Stimulated activated CD4-positive, alpha-beta T cell treated with anti-CD3 and anti-CD28 coated beads, TNF-alpha, amount 100 ng/mL, for 4 hours (primary cell): ENCODE data around the gene NRBP1.
"Not testable (repeated sequence)": the region's sequence is repeated elsewhere in the genome, so short reads cannot be mapped to it uniquely, and the experiment has no call there.

Source experiments
- DNase-seq, 3 experiments: peaks; one replicate each; pipeline ENCODE4 v3.0.0-alpha.2; 2020; ENCODE audit warnings: low read depth in 3 of 3

NRBP1 gene

GRCh38 chr2:27421660-27422250 lies 6.7 kb upstream of the NRBP1 start:
- DNase-seq: no peak

GRCh38 chr2:27422958-27423357 lies 5.5 kb upstream of the NRBP1 start:
- no peak for DNase-seq

DNA sequence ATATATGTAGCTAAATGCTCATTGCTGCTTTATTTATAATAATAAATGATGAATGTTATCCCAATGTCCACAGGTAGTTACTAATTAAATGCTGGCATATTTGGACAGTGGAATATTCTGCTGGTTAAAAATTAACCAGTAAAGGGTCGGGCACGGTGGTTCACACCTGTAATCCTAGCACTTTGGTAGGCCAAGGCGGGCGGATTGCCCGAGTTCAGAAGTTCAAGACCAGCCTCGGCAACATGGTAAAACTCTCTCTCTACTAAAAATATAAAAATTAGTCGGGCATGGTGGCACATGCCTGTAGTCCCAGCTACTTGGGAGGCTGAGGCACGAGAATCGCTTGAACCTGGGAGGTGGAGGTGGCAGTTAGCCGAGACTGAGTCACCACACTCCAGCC lies 3.4 kb upstream of the NRBP1 start:
- not testable (repeated sequence) for DNase-seq

DNA sequence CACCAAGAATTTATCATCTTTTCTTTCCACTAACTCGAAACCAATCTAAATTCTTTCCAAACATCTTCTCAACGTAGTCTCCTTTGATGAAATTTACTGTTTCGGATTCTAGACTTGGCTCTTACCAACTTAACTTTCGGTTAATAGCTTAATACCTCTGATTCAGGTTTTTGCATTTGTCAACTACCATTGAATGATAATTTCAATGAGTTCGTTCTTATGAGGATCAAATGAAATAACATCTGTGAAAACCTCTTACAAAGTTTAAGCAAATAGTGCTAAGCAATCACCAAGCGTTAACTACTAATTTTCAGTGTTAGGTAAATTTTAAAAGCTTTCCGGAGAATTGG lies 593 bp upstream of the NRBP1 start:
- DNase-seq: no peak

DNA sequence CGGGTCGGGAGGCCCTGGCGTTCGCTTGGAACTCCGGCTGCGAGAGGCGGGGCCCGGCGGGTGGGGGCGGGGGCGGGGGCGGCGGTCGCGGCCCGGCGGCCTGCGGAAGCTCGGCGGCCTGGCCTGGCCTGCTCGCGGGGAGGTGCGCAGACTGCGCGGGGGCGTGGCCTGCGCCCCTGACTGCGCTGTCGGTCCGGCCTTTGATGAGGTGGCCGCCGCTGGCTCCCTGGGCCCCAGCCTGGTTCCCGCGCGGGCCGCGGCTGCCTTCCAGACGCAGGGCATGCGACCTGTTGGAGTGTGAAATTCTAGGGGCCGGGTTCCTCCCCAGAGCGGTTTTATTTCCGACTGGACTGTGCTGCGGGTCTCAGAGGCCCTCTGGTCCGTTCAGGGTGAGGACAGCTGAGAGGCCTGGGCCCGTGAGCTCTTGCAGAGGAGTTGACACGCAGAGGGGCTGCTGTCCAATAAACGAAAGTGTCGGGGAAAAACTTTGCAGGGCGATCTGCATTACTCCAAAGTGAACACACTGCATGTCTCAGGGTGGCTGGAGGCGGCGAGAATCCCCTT lies 629 bp downstream of the NRBP1 start:
- peak; percentile 35 to 53 (median 42) for DNase-seq

DNA sequence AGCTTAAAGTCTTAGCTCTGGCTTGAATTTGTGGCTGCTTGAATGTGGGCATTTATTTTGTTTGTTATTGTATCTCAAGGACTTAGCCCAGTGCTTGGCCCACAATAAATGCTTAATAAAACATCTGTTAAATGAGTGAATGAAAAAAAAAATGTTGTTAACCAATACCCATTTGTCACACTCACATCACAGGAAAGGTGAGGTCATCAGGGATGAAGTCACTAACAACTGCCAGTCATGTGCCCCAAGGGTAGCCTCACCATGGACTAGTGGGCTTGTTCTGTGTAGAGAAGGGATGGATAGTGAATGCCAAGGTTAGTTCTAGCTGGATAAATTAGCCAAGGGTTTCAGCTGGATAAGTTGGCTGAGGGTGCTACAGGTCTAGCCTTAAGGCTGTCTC lies 3.0 kb downstream of the NRBP1 start:
- DNase-seq: no peak

DNA sequence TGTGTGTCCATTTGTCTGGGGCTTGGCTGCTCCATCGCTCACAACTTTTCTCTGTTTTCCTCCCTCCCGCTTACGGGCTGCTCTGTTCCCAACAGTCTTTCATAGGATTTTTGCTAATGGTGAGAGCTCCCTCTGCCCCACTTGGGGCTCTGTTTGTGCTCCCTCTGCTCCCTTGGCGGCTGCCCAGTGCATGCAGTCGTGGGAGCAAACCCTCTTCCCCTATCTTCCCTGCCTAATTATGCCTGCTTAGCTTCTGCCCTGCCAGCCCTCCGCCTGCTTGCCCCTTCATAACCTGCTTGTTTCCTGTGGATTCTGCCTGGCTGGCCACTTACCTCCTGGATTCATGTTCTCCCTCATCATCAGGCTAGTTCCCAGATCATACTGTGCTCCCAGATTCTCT lies 7.2 kb downstream of the NRBP1 start:
- DNase-seq: no peak

- DNase-seq: no peak
These were observed 12.9 kb downstream of the NRBP1 start for GRCh38 chr2:27441226-27441926.

- DNase-seq: peak in 2 of 3 experiments; percentile 18 to 53
These were observed 13.8 kb downstream of the NRBP1 start, which contains the start of gene KRTCAP3 for GRCh38 chr2:27441958-27442919. TSS of gene KRTCAP3 (plus strand) at chr2:27442381. CDS start at chr2:27442413, 32 bp downstream.

DNA sequence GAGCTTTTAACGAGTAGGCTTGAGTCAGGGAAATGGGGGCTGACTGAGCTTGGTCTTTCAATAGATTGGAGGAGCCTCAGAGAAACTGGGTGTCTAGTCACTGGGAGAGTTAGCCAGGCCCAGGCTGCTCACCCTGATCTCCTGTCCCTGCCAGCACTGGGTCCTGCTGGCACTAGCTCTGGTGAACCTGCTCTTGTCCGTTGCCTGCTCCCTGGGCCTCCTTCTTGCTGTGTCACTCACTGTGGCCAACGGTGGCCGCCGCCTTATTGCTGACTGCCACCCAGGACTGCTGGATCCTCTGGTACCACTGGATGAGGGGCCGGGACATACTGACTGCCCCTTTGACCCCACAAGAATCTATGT lies 14.5 kb downstream of the NRBP1 start:
- no peak for DNase-seq

GRCh38 chr2:27445155-27445554 lies 16.7 kb downstream of the NRBP1 start:
- DNase-seq: no peak

- DNase-seq: no peak
These were observed 17.2 kb downstream of the NRBP1 start for GRCh38 chr2:27445615-27446014.

DNA sequence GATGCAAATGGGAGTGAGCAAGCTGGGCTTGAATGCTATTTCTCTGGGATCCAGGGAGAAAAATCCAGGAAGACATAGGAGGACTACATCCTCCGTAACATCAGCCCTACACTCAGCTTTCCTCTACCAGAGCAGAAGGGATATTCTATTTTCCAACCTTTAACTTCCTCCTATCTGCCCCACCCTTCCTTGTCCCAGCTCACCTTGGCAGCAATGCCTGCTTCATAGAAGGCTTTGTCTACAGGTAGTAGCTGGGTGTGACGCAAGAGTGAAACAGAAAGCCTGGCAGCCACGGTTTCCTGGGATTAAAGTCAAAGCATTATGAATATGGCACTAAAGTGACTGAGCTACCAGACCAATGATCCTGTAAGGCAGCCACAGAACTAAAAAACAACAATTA lies 17.6 kb downstream of the NRBP1 start:
- DNase-seq: no peak

DNA sequence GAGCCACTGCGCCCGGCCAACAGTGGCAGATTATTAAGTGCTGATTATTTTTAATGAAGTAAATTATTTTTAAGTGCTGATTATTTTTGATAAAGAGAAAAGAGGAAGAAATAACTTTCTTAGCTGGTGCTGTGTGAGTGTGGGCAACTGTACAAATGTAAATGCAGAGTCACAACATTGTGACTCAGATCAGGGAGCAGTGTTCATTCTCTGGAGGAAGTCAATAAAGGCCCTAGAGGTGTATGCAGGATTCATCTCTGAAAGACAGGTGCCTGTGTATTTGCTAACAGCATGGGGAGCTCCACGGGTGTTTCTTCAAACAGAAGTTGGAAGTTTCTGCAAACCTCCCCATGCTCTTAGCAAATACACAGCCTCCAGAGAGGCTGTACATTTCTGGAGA lies 19.9 kb downstream of the NRBP1 start:
- no peak for DNase-seq

- no peak for DNase-seq
These were observed 22.7 kb downstream of the NRBP1 start for GRCh38 chr2:27451095-27451494.

GRCh38 chr2:27453968-27454367 lies 25.5 kb downstream of the NRBP1 start:
- DNase-seq: no peak

DNA sequence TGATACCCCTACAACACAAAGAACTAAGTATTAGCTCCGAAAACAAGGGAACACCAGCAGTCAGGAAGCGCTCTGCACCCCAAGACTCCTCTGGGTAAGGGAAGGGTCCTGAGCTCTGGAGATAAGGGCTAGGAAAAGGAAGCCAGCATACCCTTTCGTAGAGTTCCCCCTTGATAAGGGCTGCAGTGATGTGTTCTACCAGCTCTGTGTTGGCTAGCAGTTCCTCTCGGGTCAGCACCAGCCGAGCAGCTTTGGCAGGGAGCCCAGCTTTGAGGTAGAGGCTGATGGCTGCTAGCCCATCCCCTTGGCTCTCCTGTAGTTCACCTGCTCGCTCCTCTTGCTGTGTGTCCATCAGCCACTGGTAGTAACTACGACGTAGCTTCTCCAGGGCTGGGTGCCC lies 32.7 kb downstream of the NRBP1 start:
- no peak for DNase-seq

DNA sequence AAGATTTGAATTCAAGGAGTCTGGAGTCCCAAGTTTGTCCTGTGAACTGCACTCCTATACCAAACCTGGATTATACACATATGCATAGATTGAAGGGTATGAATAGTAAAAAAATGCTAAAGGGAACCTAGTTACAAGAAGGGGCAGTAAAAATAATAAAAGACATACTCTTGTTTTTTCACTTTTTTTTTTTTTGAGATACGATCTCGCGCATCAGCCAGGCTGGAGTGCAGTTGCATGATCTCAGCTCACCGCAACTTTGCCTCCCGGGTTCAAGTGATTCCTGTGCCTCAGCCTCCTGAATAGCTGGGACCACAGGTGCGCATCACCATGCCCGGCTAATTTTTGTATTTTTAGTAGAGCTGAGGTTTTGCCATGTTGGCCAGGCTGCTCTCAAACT lies 36.0 kb downstream of the NRBP1 start:
- DNase-seq: no peak

GRCh38 chr2:27471961-27472360 lies 43.5 kb downstream of the NRBP1 start:
- no peak for DNase-seq

- DNase-seq: no peak
These were observed 57.1 kb downstream of the NRBP1 start for GRCh38 chr2:27485496-27485895.

DNA sequence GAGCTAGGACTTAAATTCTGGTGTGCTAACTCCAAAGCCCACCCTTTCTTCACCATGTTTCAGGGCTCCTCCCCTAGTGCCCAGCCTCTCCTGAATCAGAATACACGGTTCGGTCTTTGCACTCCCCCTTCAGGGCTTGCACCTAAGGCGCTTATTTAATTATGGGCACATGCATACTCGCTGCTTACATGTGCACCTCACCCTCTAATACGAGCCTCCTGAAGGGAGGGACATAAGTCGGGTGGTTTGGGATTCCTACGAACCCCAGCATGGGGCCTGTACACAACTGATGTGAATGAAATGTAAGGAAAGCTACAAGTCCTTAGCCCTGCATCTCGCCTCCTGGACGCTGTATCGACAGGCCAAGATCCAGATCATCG lies 60.7 kb downstream of the NRBP1 start:
- no peak for DNase-seq
